Kidney epithelial cell (primary cell): ENCODE data around the gene ZHX3. TPM values are rescaled to one million over a fixed set of nuclear protein-coding genes. Genes with fewer than 3 reads are reported as not detected.

Experiments
- DNase-seq: peaks from one replicate; pipeline ENCODE4 v3.0.0-alpha.2; 2010; ENCODE audit warnings: low read depth
- H3K27me3 ChIP-seq: 2 replicates; pipeline ENCODE4 v1.6.0; 2011; ENCODE audit warnings: low read length; ENCODE audit not compliant: control insufficient read depth, insufficient read depth
- H3K36me3 ChIP-seq: 2 replicates; pipeline ENCODE4 v1.5.1; 2011; ENCODE audit warnings: low read length; ENCODE audit not compliant: control insufficient read depth, insufficient read depth
- H3K4me3 ChIP-seq: 2 replicates; pipeline ENCODE4 v1.5.1; 2011; ENCODE audit warnings: low read depth, mild to moderate bottlenecking, control low read depth, low read length
- CTCF ChIP-seq: IDR thresholded peaks from 2 replicates; pipeline ENCODE4 v1.5.1; 2011; ENCODE audit warnings: mild to moderate bottlenecking, moderate library complexity, low read length, control low read depth, inconsistent platforms; ENCODE audit not compliant: insufficient read depth, poor library complexity, severe bottlenecking
- total RNA-seq: library from RNA; depleted of rRNA; stranded (reverse); fragments of >200 nt; gene quantifications from 2 replicates; pipeline ENCODE4 v1.2.3, GENCODE V29; 2015

Gene ZHX3
- total RNA-seq, 1 donor from 2014 or later = 7.6 TPM

- no peak overlapping the region for H3K4me3 ChIP-seq
- TF ChIP-seq CTCF = no peak
- DNase-seq = no peak
- no peaks in the 10 kb centered on the region for H3K36me3 ChIP-seq
- no peaks in the 10 kb centered on the region for H3K27me3 ChIP-seq
Observed at GRCh38 chr20:41222296-41222695, 95.2 kb downstream of the ZHX3 start.

DNA sequence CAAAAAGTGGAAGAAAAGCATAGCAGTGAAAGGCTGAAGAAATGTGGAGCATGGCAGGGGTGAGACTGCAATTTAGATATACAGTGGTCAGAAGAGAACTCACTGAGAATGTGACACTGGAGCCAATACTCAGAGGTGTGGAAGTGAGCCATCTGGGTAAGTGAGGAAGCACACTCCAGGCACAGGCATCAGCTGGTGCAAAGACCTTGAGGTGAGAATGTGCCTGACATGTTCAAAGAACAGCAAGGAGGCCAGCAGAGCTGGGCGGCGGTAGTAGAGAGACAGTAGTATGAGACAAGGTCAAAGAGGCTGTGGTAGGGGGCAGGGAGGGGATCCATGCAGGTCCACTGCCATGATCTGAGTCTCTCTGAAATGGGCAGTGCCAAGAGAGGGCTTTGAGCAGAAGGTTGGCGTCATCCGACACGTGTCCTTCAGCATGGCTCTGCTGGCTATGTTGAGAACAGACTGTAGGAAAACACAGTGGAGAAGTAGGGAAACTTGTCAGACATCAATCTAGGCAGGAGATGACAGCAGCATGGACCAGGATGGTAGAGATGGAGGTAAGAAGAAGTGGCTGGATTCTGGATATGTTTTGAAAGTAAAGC is 95.8 kb downstream of the ZHX3 start:
- no peak for DNase-seq
- no peak for TF ChIP-seq CTCF
- Histone ChIP-seq H3K27me3 (no peaks in the 10 kb centered on the region), H3K36me3 (no peaks in the 10 kb centered on the region), H3K4me3 (no peak overlapping the region)

DNA sequence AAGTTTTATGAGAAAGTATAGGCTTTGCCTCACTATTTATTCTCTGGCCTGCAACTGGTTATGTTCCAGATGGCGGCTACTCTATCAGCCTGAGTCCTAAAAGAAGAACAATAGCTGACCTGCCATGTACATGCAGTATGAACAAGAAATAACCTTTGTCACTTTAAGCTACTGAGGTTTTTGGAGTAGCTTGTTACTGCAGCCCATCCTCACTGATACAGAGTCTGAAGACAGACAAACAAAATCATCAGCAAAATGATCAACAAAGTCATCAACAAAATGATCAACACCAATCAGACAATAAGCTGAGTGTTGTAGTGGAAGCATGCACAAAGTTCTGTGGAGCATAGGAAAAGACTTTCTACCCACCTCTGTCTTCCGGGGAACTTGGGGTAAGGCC is 97.7 kb downstream of the ZHX3 start:
- no peak for TF ChIP-seq CTCF

DNA sequence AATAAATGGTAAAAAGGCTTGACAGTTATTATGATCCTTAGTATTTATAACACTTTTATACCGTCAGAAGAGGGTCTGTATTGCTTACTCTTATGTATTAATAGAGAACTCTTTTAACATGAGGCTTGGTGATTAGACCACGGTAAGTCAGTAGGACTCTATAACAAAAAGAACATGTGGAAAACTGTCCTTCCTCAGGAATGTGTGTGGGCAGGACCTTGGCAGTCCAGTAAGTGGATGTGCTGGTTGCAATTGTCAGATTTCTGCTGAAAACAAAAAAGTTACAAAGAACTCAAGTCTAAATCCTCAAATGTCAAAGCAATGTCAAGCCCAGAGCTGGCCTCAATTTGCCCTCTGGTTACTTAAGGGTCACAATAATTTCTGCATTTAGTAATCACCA is 99.1 kb downstream of the ZHX3 start:
- no peak for TF ChIP-seq CTCF
- DNase-seq = no peak
- H3K4me3 ChIP-seq = no peak overlapping the region
- H3K27me3 ChIP-seq = no peaks in the 10 kb centered on the region
- no peaks in the 10 kb centered on the region for H3K36me3 ChIP-seq

More for the DNA sequence above, 97.7 kb downstream of the ZHX3 start:
- H3K27me3 ChIP-seq = no peaks in the 10 kb centered on the region
- DNase-seq = no peak
- no peak overlapping the region for H3K4me3 ChIP-seq
- H3K36me3 ChIP-seq = no peaks in the 10 kb centered on the region

DNA sequence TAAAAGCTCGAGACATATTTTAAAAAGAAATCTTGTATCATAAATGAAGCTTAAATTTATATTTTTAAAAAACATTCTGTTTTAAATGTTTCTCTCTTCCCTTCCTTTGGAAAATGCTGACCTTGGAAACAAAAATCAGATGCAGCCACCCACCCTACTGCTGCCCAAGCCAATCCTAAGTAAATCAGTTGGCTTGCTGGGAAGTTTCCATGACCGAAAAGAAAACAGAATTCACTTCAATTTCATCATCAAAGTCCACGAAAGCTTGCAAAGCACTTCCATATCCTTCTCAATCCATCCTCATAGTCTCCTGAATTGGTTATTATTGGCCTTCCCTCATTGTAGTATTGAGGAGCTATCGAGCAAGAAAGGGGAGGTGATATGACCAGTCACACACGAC is 100.1 kb downstream of the ZHX3 start:
- TF ChIP-seq CTCF = no peak
- DNase-seq = no peak
- Histone ChIP-seq H3K4me3 (no peak overlapping the region), H3K27me3 (no peaks in the 10 kb centered on the region), H3K36me3 (no peaks in the 10 kb centered on the region)

- Histone ChIP-seq H3K36me3 (no peaks in the 10 kb centered on the region), H3K27me3 (no peaks in the 10 kb centered on the region), H3K4me3 (no peak overlapping the region)
- no peak for TF ChIP-seq CTCF
- DNase-seq = no peak
Observed at GRCh38 chr20:41214666-41215065, 102.9 kb downstream of the ZHX3 start.
